ENCODE measurements around the gene RPL38.

RPL38 gene

GRCh38 chr17:74233937-74234336 lies 30.5 kb downstream of the RPL38 start:
- no peak for TF ChIP-seq CTCF (conservative IDR thresholded peaks at IDR 0.05; ENCODE audit: low read depth, low read length)
- H3K4me3 ChIP-seq (ENCODE audit: low read length): no peak overlapping the region
- no peak for DNase-seq (ENCODE audit: low read depth)

GRCh38 chr17:74234486-74234885 lies 31.0 kb downstream of the RPL38 start:
- no peak overlapping the region for H3K4me3 ChIP-seq (ENCODE audit: low read length)
- DNase-seq (ENCODE audit: low read depth): no peak
- no peak for TF ChIP-seq CTCF (conservative IDR thresholded peaks at IDR 0.05; ENCODE audit: low read depth, low read length)

- no peak for TF ChIP-seq CTCF (conservative IDR thresholded peaks at IDR 0.05; ENCODE audit: low read depth, low read length)
- no peak overlapping the region for H3K4me3 ChIP-seq (ENCODE audit: low read length)
- no peak for DNase-seq (ENCODE audit: low read depth)
These were observed 31.6 kb downstream of the RPL38 start for GRCh38 chr17:74235040-74235581.

- no peak for TF ChIP-seq CTCF (conservative IDR thresholded peaks at IDR 0.05; ENCODE audit: low read depth, low read length)
- no peak overlapping the region for H3K4me3 ChIP-seq (ENCODE audit: low read length)
- DNase-seq (ENCODE audit: low read depth): no peak
These were observed 32.5 kb downstream of the RPL38 start for GRCh38 chr17:74235911-74236371.

- TF ChIP-seq CTCF (conservative IDR thresholded peaks at IDR 0.05; ENCODE audit: low read depth, low read length): no peak
- no peak overlapping the region for H3K4me3 ChIP-seq (ENCODE audit: low read length)
- no peak for DNase-seq (ENCODE audit: low read depth)
These were observed 33.8 kb downstream of the RPL38 start for GRCh38 chr17:74237321-74237720.

- DNase-seq (ENCODE audit: low read depth): no peak
- TF ChIP-seq CTCF (conservative IDR thresholded peaks at IDR 0.05; ENCODE audit: low read depth, low read length): no peak
- H3K4me3 ChIP-seq (ENCODE audit: low read length): no peak overlapping the region
These were observed 35.7 kb downstream of the RPL38 start for GRCh38 chr17:74239172-74239571.

- no peak for TF ChIP-seq CTCF (conservative IDR thresholded peaks at IDR 0.05; ENCODE audit: low read depth, low read length)
- H3K4me3 ChIP-seq (ENCODE audit: low read length): no peak overlapping the region
- DNase-seq (ENCODE audit: low read depth): no peak
These were observed 37.2 kb downstream of the RPL38 start for GRCh38 chr17:74240618-74241205.
